Neural progenitor cell (in vitro differentiated cells): ENCODE measurements around the gene PPP1R13L. TPM values are rescaled to one million over a fixed set of nuclear protein-coding genes. Genes with fewer than 3 reads are reported as not detected.

Experiments used
- DNase-seq: peaks from one replicate; pipeline ENCODE4 v3.0.0-alpha.2; 2016; ENCODE audit warnings: low spot score
- H2AFZ ChIP-seq: fragments of 200-600 bp; sonication (generic); replicated peaks from 2 replicates; pipeline ENCODE4 v1.6.1; 2016; ENCODE audit warnings: antibody characterized with exemption
- H3F3A ChIP-seq: fragments of 200-600 bp; sonication (generic); 2 replicates; pipeline ENCODE4 v1.6.1; 2016; ENCODE audit warnings: antibody characterized with exemption, low read depth
- H3K27ac ChIP-seq: fragments of 200-600 bp; sonication (generic); 2 replicates; pipeline ENCODE4 v1.5.1; 2016; ENCODE audit warnings: mild to moderate bottlenecking
- H3K27me3 ChIP-seq: fragments of 200-600 bp; sonication (generic); 2 replicates; pipeline ENCODE4 v1.6.1; 2016; ENCODE audit warnings: mild to moderate bottlenecking, moderate library complexity
- H3K36me3 ChIP-seq: fragments of 200-600 bp; sonication (generic); 2 replicates; pipeline ENCODE4 v1.5.1; 2016
- H3K4me1 ChIP-seq: fragments of 200-600 bp; sonication (generic); 2 replicates; pipeline ENCODE4 v1.6.1; 2016; ENCODE audit warnings: mixed run types
- H3K4me2 ChIP-seq: fragments of 200-600 bp; sonication (generic); 2 replicates; pipeline ENCODE4 v1.6.1; 2016
- H3K4me3 ChIP-seq: fragments of 200-600 bp; sonication (generic); 2 replicates; pipeline ENCODE4 v1.5.1; 2016
- H3K79me2 ChIP-seq: fragments of 200-600 bp; sonication (generic); 2 replicates; pipeline ENCODE4 v1.6.1; 2016; ENCODE audit warnings: low read depth
- H3K9ac ChIP-seq: fragments of 200-600 bp; sonication (generic); 2 replicates; pipeline ENCODE4 v1.6.1; 2016
- H3K9me3 ChIP-seq: fragments of 200-600 bp; sonication (generic); 2 replicates; pipeline ENCODE4 v1.5.1; 2016; ENCODE audit warnings: low read depth
- H4K20me1 ChIP-seq: fragments of 200-600 bp; sonication (generic); 2 replicates; pipeline ENCODE4 v1.6.1; 2016; ENCODE audit warnings: low read depth
- H3K27ac Mint-ChIP-seq: 3 replicates; pipeline ENCODE4 v1.8.0; 2021; ENCODE audit warnings: mixed read lengths
- H3K27me3 Mint-ChIP-seq: 2 replicates; pipeline ENCODE4 v1.8.0; 2022; ENCODE audit warnings: low read depth, mild to moderate bottlenecking, inconsistent platforms, moderate library complexity, mixed read lengths; ENCODE audit not compliant: insufficient read depth
- H3K36me3 Mint-ChIP-seq: 3 replicates; pipeline ENCODE4 v1.8.0; 2021; ENCODE audit warnings: mixed read lengths
- H3K4me1 Mint-ChIP-seq: 3 replicates; pipeline ENCODE4 v1.8.0; 2021; ENCODE audit warnings: mixed read lengths
- H3K4me3 Mint-ChIP-seq: 3 replicates; pipeline ENCODE4 v1.8.0; 2021; ENCODE audit warnings: mild to moderate bottlenecking, moderate library complexity, mixed read lengths
- H3K9me3 Mint-ChIP-seq: 3 replicates; pipeline ENCODE4 v1.8.0; 2020; ENCODE audit warnings: mixed read lengths
- CTCF ChIP-seq: fragments of 200-600 bp; sonication (generic); IDR thresholded peaks from 2 replicates; pipeline ENCODE4 v1.5.1; 2017; ENCODE audit warnings: antibody characterized with exemption, mild to moderate bottlenecking
- EZH2 ChIP-seq: fragments of 200-600 bp; sonication (generic); IDR thresholded peaks from 2 replicates; pipeline ENCODE4 v1.6.1; 2017; ENCODE audit warnings: antibody characterized with exemption, mild to moderate bottlenecking, moderate library complexity
- EZH2phosphoT487 ChIP-seq: fragments of 200-600 bp; sonication (generic); IDR thresholded peaks from 2 replicates; pipeline ENCODE4 v1.6.1; 2017; ENCODE audit warnings: antibody characterized with exemption
- total RNA-seq: library from RNA; depleted of rRNA; stranded (reverse); fragments of >200 nt; gene quantifications from 2 replicates; pipeline ENCODE4 v1.2.3, GENCODE V29; 2015; ENCODE audit warnings: low replicate concordance

PPP1R13L gene
- total RNA-seq, 1 donor from 2014 or later: 2.9 TPM

- Histone ChIP-seq H3K27me3 (peaks cover 12% of the 10 kb centered on the region), H3K9ac (no peak overlapping the region), H2AFZ (no peak overlapping the region), H3K79me2 (no peaks in the 10 kb centered on the region), H3K36me3 (no peaks in the 10 kb centered on the region), H3K27ac (no peak overlapping the region), H3K4me1 (no peaks in the 10 kb centered on the region), H3K9me3 (no peaks in the 10 kb centered on the region), H4K20me1 (peaks cover 7% of the 10 kb centered on the region), H3K4me2 (no peak overlapping the region), H3F3A (no peaks in the 10 kb centered on the region), H3K4me3 (no peak overlapping the region)
- Mint-ChIP-seq H3K36me3 (peaks cover 15% of the 10 kb centered on the region), H3K27ac (no peak overlapping the region), H3K27me3 (peaks cover 8% of the 10 kb centered on the region), H3K4me3 (no peak overlapping the region), H3K9me3 (no peaks in the 10 kb centered on the region), H3K4me1 (peaks cover 4% of the 10 kb centered on the region)
- DNase-seq: no peak
- TF ChIP-seq CTCF (no peak), EZH2phosphoT487 (no peak), EZH2 (no peak)
These were observed 54.3 kb downstream of the PPP1R13L start for GRCh38 chr19:45350477-45351058.

GRCh38 chr19:45349430-45349941 lies 55.4 kb downstream of the PPP1R13L start:
- H3K9me3 Mint-ChIP-seq: no peaks in the 10 kb centered on the region
- Histone ChIP-seq H3F3A (no peaks in the 10 kb centered on the region), H2AFZ (no peak overlapping the region), H3K9ac (no peak overlapping the region), H3K27me3 (peaks cover 12% of the 10 kb centered on the region), H3K9me3 (no peaks in the 10 kb centered on the region), H3K27ac (no peak overlapping the region), H3K4me3 (no peak overlapping the region), H3K4me2 (no peak overlapping the region), H3K79me2 (no peaks in the 10 kb centered on the region), H3K4me1 (no peaks in the 10 kb centered on the region), H4K20me1 (peaks cover 7% of the 10 kb centered on the region), H3K36me3 (no peaks in the 10 kb centered on the region)
- H3K27me3 Mint-ChIP-seq: peaks cover 10% of the 10 kb centered on the region
- no peak for DNase-seq
- H3K4me1 Mint-ChIP-seq: peaks cover 4% of the 10 kb centered on the region
- H3K27ac Mint-ChIP-seq: no peak overlapping the region
- H3K36me3 Mint-ChIP-seq: peaks cover 12% of the 10 kb centered on the region
- TF ChIP-seq EZH2phosphoT487: no peak
- no peak for TF ChIP-seq EZH2
- no peak for TF ChIP-seq CTCF
- no peak overlapping the region for H3K4me3 Mint-ChIP-seq

- H3K36me3 Mint-ChIP-seq: peaks cover 12% of the 10 kb centered on the region
- Histone ChIP-seq H3K27me3 (peaks cover 12% of the 10 kb centered on the region), H3F3A (no peaks in the 10 kb centered on the region), H3K9me3 (no peaks in the 10 kb centered on the region), H3K4me3 (no peak overlapping the region), H4K20me1 (peaks cover 7% of the 10 kb centered on the region), H3K27ac (no peak overlapping the region), H3K79me2 (no peaks in the 10 kb centered on the region), H3K36me3 (no peaks in the 10 kb centered on the region), H2AFZ (no peak overlapping the region), H3K4me1 (no peaks in the 10 kb centered on the region), H3K4me2 (no peak overlapping the region), H3K9ac (no peak overlapping the region)
- H3K27me3 Mint-ChIP-seq: peaks cover 10% of the 10 kb centered on the region
- H3K4me3 Mint-ChIP-seq: peak overlapping the region; percentile 12
- no peak overlapping the region for H3K27ac Mint-ChIP-seq
- no peaks in the 10 kb centered on the region for H3K9me3 Mint-ChIP-seq
- TF ChIP-seq EZH2: no peak
- TF ChIP-seq EZH2phosphoT487: no peak
- no peak for TF ChIP-seq CTCF
- DNase-seq: no peak
- peaks cover 4% of the 10 kb centered on the region for H3K4me1 Mint-ChIP-seq
These were observed 55.8 kb downstream of the PPP1R13L start for GRCh38 chr19:45349126-45349415.
